ENCODE measurements around the gene OXLD1.

Gene OXLD1

DNA sequence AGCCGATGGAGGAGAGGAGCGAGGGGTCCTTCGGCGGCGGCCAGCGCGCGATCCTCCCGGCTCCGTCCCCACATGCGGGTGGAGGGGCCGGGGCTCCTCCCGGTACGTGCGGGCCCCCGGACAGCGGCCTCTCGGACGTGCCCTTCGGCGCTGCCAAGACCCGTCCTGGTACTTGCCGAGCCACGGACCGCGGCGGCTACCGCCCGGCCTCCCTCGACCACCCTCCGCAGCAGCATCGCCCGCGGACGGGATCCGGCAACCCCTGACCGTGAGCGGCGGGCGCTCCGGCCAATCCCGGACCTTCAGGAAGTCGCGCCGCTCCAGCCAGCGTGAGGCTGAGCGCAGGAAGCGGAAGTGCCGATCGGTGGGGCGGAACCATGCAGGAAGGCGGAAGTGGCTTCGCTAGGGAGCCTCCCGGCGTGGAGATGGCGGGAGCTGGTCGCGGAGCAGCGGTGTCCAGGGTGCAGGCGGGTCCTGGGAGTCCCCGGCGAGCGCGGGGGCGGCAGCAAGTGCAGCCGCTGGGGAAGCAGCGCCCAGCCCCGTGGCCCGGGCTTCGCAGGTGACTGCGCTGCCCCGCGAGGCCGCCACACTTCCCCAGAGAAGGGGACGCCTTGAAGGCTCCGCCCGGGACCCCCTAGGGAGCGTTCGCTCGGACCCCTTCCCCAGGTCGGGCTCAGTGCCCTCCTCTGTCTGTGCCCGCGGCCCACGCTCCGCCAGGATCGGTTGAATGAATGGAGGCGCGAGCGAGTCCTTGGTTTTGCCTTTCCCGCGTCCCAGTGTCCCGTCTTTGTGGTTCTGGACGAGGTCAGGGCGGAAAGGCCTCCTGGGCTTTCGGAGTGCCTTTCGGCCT is at the start of gene OXLD1, which contains the start of gene CCDC137:
OXLD1 (minus strand) TSS at position 264 of the 850 bp plus-strand sequence; CDS start at position 236, 28 bp downstream.
CCDC137 (plus strand) TSS at position 396 of the 850 bp plus-strand sequence; CDS start at position 426, 30 bp downstream.
- peak; percentile 89 for DNase-seq

DNA sequence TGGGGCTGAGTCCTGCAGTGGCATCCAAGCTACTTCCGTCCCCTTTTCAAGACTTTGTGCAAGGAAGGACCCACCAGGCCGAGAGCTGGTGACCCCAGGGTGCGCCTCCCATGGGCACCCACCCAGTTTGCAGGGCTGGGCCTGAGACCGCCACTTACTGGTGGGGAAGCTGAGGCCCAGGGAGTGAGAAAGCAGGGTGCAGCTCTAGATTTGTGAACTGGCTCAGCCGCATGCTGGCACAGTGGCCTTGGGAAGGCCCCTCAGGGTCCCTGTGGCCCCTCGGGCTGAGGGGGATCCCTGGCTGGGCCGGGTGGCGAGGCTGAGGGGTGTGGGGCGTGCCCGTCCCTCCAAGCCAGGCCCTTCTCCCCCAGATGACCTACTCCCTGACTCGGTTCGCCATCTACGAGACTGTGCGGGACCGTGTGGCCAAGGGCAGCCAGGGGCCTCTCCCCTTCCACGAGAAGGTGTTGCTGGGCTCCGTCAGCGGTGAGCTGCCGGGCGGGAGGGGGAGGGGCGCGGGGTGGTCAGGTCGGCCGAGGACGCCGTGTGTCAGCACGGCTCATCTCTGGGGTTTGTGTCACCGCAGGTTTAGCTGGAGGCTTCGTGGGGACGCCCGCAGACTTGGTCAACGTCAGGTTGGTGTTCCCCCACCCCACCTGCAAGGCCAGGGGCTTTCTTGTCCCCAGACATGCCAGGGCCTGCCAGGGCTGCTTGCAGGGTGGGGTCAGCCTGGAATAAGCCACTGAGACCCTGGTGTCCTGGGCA is 48.9 kb upstream of the OXLD1 start:
- no peak for DNase-seq

DNA sequence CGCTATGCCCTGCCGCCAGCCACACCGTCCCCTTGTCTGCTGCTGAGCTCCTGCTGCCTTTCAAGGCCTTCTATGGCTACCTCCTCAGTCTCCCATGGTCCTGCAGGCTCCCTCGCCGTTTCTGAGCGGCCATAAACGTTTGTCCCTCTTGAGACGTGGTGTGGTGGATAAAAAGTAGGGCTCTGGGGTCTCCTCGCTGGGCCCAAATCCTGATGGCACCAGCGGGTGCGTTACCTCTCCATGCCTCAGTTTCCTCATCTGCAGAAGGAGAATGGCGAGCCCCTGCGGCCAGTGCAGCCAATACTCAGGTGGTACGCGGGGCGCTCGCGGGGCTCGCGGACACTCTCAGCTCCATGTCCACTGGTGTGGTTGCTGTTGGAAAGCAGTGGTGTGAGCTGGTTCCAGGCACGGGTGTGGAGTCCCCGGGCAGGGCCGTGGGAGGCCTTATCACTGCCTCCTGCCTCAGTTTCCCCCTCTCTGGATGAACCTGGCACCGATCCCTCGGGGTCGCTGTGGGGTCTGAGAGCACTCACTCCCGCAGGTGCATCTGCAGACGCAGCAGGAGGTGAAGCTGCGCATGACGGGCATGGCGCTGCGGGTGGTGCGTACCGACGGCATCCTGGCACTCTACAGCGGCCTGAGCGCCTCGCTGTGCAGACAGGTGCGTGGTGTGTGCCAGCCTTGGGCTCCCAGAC is 48.2 kb upstream of the OXLD1 start:
- DNase-seq = no peak

DNA sequence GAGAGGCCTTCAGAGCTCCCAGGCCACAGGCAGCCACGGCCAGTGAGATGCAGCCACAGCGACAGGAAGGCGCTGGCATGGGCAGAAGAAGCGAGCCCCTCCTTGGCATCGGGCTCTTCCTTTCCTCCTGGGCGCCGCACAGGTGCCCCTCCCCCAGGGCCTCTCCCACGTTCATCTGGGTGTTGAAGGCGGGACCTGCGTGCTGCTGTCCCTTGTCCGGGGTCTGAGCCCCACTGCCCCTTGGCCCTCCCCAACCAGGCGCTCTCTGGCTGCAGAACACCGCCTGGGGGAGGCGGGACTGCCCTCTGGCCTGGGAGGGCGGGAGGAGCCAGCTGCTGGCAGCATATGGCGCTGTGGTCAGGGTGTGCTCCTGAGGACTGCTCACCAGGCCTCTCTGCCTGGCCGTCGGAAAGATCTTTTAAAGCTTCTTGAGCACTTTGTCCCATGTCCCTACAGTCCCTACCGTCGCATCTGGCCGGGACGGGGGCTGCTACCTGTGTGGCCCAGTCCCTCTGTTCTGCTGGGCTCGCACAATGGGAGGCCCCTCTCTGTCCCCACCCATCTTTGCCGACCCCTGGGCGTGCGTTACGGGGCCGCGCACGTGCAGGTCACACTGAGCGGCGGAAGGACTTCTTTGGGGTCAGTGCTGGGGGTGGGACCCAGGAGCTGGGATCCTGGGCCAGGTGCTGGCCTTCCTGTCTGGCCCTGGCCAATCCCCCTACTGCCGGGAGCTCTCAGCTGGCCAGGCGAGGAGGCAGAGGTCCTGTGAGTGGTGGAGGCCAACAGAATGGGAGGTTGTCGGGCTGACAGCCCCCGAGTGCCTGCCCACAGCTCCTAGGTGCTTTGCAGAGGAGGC is 47.4 kb upstream of the OXLD1 start:
- no peak for DNase-seq

DNA sequence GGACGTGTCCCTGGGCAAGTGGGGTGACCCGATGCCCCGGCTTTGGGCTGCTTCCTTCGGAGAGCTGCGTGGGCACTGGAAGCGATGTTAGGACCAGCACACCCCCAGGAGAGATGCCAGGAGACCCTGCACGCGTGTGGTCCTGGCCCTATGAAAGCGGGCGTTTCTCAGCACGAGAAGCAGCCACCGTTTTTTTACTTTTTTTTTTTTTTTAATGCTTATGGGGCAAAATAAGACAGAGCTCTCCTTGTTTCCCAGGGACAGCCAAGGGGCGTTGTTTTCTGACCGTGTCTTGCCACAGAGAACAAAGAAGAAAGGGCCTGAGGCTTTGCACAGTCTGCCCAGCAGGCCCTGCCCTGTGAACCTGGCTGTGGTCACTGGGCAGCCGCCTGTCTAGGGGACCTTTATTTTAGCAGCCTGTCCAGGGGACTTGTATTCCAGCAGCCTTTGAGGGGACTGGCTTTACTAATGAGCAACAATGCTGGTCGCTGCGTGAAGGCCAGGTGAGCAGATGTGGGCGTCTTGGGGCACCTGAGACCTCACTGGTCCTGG is 46.7 kb upstream of the OXLD1 start:
- no peak for DNase-seq

DNA sequence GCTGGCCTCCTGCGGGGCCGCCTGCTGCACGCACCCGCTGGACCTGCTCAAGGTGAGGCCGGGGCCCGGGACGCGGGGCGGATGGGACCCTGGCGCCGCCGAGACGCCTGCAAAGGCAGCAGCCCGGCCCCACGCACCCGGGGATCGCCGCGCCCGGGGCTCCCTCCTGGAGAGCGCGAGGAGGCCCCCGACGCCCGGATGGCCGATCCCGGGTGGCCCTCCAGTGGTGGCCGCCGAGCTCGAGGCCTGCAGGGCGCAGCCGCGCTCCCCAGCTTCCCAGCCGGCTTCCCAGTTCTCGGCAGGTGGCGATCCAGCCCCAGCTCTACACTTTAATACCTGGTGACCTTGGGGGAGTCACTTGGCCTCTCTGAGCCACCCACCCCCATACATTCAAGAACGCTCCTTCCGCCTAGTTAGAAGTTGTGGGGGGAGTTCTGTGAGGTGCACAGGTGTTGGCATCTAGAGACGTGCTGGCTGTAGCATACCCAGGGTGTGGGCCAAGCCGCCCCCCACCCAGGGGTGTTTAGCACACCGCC is 46.1 kb upstream of the OXLD1 start:
- DNase-seq = no peak

DNA sequence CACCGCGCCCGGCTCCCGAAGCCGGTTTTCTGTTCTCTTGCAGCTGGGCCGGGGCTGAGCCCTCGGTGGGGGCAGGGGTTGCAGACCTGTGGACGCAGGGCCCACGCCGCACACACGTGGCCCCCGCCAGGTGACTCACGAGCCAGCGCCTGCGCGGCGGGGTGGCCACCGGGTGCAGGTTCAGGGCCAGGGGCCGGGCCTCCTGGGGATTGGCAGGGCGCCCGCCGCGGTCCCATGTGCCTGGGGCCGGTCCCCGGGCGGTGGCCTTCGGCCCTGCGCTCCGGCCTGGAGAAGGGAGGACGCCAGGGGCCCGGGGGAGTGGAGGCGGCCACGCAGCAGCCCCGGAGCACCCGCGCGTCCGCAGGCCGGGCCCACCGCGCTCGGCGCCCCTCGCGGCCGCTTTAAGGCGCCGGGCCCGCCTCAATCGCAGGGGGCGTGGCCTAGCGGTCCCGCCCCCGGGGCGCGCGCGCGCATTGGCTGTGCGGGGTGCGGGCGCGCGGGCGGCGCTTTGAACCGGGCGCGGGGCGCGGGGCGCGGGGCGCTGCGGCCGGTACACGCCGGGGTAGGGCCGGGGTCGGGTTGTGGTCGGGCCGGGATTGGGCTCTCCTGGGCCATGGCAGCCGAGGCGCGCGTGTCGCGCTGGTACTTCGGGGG is 45.5 kb upstream of the OXLD1 start, which contains the start of gene SLC25A10:
SLC25A10 (plus strand) TSS at position 471 of the 654 bp plus-strand sequence; CDS start at position 614, 143 bp downstream.
- peak; percentile 65 for DNase-seq

DNA sequence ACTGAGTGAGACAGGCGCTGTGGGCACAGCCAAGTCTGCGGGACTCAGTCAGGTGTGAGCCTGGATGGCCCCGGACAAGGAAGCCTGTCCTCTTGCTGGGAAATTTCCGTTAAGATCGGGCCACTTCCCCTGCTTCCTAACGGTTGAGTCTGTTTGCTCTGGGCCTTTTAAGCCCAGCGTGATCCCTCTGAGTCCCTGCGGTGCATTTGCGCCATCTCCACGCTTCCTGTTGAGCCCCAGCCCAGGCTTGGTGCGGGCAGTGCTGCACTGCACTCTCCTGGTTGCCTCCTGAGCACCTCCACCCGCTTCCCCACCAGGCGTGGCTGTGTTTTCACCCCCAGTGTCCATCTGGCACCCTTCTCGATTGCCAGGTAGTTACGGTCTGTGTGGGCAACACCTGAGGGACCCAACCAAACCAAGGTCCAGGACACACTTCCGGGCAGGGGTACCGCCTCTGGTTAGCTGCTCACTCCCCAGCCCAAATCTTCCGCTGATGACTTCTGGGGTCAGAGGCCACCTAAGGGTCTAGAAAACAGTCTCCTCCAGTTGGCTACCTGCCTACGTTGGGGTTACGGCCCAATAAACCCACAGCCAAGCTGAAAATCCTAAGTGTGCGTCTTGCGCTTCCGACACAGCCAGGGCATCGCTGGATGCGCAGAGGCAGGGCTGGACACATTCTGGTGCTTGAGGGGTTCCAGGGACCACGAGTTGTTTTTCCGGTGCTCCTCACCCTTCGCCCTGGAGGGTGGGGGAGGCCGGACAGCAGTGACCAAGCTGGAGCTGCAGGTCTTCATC is 44.3 kb upstream of the OXLD1 start:
- DNase-seq = no peak

DNA sequence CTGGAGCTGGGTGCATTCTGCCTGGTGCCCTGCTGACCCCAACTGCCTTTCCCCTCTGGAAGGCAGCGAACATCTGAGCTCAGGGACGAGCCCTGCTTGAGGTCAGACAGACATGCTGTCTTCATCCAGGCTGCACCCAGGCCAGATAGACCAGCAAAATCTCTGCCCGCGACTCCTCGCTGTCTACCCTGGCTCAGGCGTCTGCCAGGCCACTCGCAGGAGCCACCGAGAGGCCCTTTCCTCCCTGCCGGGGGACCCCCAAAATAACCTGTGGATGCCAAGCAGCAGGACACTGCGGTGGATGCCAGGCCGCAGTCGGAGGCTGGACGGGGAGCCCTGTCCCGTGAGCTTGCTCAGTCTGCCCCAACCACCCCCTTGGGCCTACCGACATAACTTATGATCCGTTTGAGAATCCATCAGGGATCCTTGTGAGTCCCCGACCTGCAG is 42.4 kb upstream of the OXLD1 start:
- no peak for DNase-seq

DNA sequence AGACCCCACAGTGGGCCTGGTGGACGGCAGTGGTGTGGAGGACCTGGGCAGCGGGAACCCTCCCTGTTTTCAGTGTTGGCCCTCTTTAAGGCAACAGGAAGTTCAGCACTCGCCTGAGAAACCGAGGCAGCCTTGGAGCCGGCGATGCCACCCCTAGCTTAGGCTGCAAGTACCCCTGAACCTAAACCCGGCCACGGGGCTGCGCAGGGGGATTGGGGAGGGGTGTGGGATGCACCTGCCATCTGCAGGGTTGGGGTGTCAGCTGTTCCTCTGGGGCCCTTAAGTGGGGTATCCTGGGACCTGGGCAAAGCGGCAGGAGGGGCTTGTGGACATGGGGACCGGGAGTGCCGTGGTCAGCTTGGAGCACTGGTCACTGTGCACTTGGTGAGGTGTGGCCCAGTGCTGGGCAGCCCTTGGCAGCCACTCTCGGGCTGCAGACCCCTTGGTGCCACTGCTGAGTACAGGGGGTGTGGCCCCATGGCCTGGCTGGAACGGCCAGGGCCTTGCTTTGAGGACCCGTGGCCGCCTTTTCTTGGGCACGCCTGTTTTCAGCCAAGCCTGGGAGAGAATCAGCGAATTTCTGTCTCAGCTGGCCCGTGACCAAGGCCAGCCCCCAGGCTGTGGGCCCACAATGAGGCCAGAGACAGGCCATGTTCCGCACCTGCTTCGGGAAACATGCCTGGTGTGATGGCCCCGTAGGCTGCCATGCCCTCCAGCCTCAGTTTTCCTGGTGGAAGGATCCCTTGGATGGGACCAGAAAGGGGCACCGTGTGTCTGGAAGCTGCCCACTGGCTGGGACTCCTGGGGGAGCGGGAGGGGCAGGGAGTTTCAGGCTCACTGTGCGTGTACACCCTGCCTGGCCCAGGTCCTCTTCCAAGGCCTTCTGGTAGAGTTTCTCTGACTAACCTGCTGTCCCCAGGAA is 41.6 kb upstream of the OXLD1 start:
- DNase-seq = no peak

DNA sequence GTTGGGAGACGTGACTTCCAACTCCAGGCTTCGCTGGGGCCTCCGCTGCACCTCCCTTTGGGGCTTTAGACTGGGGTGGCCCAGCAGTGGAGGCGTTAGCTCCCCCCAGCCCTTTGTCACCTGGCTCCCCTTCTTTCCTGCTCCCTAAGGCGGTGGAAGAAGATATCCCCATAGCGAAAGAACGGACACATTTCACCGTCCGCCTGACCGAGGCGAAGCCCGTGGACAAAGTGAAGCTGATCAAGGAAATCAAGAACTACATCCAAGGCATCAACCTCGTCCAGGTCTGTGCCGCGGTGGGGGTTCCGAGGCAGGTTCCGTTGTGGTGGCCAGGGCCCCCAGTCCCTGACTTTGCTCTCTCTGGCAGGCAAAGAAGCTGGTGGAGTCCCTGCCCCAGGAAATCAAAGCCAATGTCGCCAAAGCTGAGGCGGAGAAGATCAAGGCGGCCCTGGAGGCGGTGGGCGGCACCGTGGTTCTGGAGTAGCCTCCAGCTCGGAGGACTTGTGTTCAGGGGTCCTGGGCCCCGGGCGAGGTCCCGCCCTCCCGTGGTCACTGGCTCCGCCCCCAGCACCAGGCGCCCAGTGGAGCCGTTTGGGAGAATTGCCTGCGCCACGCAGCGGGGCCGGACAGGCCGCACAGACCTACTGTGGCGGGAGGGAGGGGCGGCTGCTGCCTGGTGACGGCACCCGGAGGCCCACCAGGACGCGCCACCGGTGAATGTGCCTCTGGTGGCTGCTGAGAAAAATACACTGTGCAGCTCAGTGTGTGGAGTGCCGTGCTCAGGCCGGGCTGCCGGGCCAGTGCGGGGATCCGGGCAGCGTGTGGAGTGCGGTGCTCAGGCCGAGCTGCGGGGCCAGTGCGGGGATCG is 40.6 kb upstream of the OXLD1 start:
- DNase-seq = no peak

DNA sequence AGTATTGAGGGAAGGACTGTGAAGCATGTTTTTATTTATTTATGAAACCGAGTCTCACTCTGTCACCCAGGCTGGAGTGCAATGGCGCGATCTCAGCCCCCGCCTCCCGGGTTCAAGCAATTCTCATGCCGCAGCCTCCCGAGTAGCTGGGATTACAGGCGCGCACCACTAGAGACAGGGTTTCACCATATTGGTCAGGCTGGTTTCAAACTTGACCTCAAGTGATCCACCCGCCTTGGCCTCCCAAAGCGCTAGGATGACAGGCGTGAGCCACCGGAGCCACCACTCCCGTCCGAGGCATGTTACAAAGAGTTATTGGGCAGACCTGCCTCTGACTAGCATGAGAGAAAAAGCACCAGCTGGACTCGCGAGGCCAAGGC is 39.8 kb upstream of the OXLD1 start:
- DNase-seq = no peak

DNA sequence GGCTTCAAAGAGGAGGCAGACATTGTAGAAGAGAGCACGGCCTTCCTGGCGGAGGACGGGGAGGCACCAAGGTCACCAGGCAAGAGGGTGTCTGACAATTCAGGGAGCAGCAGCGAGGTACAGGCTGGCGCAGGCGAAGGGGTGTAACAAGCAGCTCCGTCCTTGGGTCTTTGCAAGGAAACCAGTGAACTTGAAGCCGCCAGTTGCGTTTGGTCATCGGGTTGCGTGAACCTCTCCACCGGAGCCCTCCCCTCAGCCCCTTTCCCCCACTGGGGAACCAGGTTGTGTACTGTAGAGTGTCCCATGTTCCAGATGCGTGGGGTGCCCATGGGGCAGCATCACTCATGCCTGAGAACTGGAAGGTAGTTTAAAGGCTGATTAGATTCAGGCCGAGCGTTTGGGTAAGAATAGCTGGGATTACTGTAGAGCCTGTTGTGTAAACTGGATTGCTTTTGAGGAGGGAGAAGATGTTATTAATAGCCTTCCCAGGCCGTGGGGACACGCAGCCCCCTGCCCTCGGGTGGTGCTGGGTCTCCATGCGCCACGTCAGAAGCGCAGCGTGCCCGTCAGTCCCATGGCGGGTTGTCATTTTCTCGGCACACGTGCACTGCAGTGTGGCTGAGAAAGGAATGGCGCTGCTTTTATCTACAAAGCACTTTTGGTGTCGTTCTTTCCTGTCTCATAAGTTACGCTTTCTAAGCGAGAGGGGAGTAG is 39.3 kb upstream of the OXLD1 start:
- DNase-seq = no peak

DNA sequence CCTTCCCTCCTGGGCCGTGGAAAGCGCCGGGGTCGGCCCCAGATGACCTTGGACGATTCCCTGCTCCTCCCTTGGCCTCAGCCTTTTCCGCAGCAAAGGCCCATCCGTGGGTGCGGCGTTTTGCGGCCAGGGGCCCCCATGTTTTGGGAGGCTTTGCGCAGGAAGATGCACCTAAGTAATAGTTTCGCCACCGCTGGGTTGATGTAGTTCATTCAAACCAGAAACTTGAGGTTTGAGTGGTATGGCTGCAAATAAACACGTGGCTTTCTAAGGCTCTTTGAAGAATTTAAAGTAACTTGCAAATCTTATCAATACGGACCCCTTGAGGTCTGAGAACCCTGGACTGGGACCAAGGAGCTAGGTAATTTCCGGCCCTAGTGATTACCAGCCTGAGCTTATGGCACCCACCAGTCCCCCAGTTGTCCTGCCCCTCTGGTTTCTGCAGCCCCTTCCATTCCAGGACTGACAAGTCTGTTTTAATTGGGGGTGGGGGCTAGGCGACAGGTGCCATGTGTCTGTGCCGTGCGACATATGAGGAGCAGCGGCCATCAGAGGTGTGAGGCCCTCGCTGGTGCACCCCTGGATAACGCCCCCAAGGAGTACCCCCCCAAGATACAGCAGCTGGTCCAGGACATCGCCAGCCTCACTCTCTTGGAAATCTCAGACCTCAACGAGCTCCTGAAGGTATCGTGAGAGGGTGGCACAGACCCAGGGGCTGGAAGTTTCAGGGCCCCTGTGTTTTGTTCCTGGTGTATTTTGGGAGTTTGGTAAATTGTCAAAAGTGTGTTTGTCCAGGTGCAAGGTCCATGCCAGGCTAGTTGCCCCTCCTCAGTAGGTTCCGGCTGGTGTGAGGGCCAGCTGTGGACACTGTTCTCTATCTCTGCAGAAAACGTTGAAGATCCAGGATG is 37.6 kb upstream of the OXLD1 start:
- DNase-seq = no peak

DNA sequence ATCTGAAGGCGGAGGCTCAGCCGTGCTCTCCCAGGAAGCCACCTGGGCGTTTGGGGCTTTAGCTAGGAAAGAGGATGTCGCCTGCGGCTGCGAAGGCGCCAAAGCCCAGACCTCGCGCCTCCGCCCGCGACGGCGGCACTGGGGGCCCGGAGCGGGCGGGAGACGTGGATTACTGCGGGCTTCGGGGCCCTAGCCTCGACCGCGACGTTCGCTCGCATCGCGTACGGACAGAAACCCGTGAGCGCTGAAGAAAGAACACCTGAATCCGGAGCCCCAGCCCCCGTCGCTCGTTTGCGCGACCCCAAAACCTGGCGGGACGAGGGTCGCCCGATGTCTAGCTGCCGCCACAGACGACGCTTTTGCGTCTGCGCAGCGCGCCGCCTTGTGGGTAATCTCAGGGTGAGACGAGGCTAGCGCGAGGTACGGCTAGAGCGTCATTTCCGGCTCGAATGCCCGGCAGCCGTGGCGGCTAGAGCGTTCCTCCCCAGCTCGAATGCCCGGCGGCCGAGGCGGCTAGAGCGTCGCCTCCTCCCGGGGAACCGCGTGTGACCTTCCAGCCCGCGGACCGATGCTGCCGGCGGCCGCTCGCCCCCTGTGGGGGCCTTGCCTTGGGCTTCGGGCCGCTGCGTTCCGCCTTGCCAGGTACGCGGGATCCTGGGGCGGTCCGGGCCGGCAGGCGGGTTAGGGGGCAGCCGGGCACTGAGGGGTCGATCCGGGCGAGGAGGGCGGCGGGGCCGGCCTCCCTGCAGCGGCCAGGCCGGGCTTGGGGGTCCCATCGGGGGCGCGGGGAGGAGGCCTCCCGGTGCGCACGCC is 36.7 kb upstream of the OXLD1 start, which contains the start of gene MRPL12:
MRPL12 (plus strand) TSS at position 434 of the 813 bp plus-strand sequence; CDS start at position 569, 135 bp downstream.
- DNase-seq = peak; percentile 91

Measured in NCI-H2227 treated with DMSO at 0.1 percent for 48 hours (cell line).